NCI-H446 (cell line): Measurements from ENCODE around the gene MCMBP.

Source experiments
- DNase-seq, 2 experiments: peaks; one replicate each; lab custom pipeline; 2025; lab: John Stamatoyannopoulos, UW

Gene MCMBP

GRCh38 chr10:119782981-119783664 is 89.5 kb downstream of the MCMBP start:
- no peak for DNase-seq

- DNase-seq = no peak
These were observed 91.1 kb downstream of the MCMBP start for GRCh38 chr10:119781498-119781897.

- no peak for DNase-seq
These were observed 91.7 kb downstream of the MCMBP start for GRCh38 chr10:119780879-119781480.
